ENCODE measurements around the gene POMGNT1. TPM values are rescaled to one million over a fixed set of nuclear protein-coding genes. Genes with fewer than 3 reads are reported as not detected.

Gene POMGNT1
- total RNA-seq, result 25.2 and 27.4 TPM in 2 replicates

DNA sequence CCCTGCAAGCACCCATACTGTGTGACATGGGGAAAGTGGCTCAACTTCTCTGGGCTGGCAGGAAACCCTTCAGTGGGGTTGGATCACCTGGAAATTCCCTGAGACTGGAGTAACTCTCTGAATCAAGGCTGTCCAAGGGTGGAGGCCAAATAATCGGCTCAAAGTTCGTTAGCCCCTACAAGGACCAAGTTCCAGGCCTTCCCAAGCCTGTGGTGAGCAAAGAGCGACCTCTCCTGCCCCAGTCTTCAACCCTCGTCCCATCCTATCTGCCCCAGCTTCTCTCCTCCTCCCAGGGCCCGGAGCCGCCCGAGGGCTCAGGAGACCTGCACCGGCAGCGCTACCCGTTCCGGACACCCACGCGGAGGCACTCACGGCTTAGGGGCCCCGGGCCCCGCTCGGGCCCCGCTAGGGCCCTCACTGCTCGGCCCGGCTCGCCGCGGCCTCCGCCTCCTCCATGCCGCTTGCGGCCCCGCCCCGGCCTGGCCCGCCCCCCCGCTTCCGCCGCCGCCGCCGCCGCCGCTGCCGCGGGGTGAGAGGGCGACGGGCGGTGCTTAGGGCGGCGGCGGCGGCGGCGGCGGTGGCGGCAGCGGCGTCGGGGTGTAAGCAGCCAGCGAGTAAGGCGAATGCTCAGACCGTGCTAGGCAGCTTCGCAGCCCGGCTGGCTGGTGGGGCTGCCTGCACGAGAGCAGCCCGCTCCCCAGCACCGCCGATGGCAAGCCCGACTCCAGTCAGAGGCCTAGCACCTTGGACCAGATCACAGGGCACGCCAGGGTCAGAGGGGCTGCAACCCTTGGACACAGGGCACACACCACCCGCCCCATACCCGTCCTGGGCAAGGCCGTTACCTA, at the start of gene POMGNT1:
POMGNT1 (minus strand) TSS at position 471 of the 848 bp plus-strand sequence. CDS start 613 bp downstream, outside the sequence.

GRCh38 chr1:46247436-46248121, 49.3 kb upstream of the POMGNT1 start, which contains the start of gene RAD54L:
Gene RAD54L, plus strand, starts transcription at chr1:46247763. Its CDS starts 643 bp downstream, at chr1:46248406.

DNA sequence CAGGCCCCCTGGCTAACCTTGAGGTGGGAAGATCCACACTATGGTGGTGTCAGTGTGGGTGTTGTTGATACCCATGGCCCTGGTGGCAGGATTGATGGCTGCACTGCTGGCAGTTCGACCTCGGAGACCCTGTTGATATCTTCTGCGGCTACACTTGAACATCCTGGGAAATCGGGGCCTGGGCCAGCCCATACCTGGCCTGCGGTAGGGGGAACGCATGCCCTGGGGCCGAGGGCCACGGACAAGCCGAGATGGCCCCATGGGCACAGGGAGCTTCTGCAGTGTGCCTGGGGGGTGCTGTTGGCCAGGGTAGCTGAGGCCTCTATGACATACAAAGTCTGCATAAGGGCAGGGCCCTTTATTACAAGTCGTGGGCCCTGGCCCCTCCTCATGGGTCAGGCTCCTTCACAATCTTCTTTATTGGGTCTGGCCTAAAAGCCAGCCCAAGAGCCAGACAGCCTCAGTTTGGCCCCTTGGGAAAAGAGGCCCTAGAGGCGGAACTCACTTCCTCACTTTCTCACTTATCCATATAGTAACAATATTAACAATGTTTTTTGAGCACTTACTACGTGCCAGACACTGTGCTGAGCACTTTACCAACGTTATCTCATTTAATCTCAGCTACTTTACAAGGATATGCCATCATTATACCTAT, 21.9 kb downstream of the POMGNT1 start, which contains the start of gene P3R3URF:
P3R3URF (minus strand) TSS at position 278 of the 655 bp plus-strand sequence; CDS start at position 261, 17 bp downstream.

DNA sequence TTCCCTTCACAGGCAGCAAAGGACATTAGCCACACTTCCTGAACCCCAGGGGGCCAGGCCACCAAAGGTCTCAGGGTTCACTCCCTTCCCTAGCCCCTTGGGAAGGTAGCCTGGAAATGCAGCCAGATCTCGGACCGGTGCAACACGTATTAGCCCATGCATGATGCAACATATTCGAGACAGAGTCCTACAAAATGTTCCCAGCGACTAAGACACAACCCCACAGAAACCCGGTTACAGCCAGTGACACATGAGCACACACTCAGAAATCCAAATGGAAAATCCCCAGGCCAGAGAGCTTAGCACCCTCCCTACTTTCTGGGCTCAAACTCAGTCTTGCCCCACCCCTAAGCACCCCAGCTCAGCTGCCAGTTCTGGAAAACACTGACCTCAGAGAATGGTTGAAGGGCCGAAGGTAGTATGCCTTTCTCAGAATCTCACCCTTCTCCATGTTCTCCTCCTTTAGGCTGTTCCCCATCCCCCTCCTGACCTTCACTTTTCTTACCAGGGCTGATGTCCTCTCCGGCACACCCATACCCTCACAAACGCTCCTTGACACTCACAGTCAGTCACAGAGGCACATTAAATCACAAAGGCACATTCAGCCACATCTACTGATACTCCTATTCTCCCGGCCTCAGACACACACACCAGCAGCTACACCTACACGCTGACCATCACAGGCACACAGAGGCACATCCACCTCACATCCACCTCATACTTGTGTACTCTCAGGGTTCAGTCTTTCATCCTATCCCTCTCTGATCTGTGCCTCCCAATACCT, 23.6 kb downstream of the POMGNT1 start, which contains the start of gene TSPAN1:
TSPAN1 (plus strand) TSS at position 640 of the 784 bp plus-strand sequence. CDS start 6,021 bp downstream, outside the sequence.

Other genes with a start within 250 kb of the POMGNT1 start
- 2.1 and 4.7 TPM in 2 replicates for gene PIK3R3, start 65.8 kb downstream of the POMGNT1 start, total RNA-seq
- gene TSPAN1, start 23.3 kb downstream of the POMGNT1 start, total RNA-seq, result not detected in 2 replicates
- gene P3R3URF, start 21.9 kb downstream of the POMGNT1 start, total RNA-seq, result not detected in 2 replicates
- 4.3 and 4.4 TPM in 2 replicates for gene LURAP1, start 4.9 kb upstream of the POMGNT1 start, total RNA-seq
- 0.86 and 0.95 TPM in 2 replicates for gene RAD54L, start 49.3 kb upstream of the POMGNT1 start, total RNA-seq
- gene LRRC41, start 105.2 kb upstream of the POMGNT1 start, total RNA-seq, result 49.2 and 67.5 TPM in 2 replicates
- gene UQCRH, start 105.3 kb upstream of the POMGNT1 start, total RNA-seq, result 951 and 1,064 TPM in 2 replicates
- 9.8 and 11.4 TPM in 2 replicates for gene NSUN4, start 142.4 kb upstream of the POMGNT1 start, total RNA-seq
- 1.4 and 2.0 TPM in 2 replicates for gene FAAH, start 195.9 kb upstream of the POMGNT1 start, total RNA-seq